ENCODE data around the gene TMEM125. TPM values are rescaled to one million over a fixed set of nuclear protein-coding genes. Genes with fewer than 3 reads are reported as not detected.

TMEM125 gene
- total RNA-seq, 1 experiment from 2014 or later = 21.5 TPM

DNA sequence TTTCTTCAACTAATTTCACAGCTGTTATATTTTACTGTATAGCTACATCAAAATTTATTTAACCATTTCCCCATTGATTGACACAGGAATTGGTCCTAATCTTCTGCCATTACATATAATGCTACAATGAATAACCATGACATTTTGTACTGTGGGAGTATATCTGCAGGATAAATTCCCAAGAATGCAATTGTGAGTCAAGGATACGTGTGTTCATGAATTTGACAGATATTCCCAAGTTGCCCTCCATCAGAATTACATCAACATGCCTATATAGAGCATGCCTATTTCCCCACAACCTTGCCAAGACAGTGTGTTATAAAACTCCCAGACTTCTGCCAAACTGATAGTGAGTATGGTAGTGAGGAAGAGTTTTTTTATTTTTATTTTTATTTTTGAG is 28.3 kb downstream of the TMEM125 start (continued):
- TF ChIP-seq, protein P1, sequence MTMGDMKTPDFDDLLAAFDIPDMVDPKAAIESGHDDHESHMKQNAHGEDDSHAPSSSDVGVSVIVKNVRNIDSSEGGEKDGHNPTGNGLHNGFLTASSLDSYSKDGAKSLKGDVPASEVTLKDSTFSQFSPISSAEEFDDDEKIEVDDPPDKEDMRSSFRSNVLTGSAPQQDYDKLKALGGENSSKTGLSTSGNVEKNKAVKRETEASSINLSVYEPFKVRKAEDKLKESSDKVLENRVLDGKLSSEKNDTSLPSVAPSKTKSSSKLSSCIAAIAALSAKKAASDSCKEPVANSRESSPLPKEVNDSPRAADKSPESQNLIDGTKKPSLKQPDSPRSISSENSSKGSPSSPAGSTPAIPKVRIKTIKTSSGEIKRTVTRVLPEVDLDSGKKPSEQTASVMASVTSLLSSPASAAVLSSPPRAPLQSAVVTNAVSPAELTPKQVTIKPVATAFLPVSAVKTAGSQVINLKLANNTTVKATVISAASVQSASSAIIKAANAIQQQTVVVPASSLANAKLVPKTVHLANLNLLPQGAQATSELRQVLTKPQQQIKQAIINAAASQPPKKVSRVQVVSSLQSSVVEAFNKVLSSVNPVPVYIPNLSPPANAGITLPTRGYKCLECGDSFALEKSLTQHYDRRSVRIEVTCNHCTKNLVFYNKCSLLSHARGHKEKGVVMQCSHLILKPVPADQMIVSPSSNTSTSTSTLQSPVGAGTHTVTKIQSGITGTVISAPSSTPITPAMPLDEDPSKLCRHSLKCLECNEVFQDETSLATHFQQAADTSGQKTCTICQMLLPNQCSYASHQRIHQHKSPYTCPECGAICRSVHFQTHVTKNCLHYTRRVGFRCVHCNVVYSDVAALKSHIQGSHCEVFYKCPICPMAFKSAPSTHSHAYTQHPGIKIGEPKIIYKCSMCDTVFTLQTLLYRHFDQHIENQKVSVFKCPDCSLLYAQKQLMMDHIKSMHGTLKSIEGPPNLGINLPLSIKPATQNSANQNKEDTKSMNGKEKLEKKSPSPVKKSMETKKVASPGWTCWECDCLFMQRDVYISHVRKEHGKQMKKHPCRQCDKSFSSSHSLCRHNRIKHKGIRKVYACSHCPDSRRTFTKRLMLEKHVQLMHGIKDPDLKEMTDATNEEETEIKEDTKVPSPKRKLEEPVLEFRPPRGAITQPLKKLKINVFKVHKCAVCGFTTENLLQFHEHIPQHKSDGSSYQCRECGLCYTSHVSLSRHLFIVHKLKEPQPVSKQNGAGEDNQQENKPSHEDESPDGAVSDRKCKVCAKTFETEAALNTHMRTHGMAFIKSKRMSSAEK (CRISPR knock-in tag; IDR thresholded peaks at IDR 0.05; ENCODE audit: borderline replicate concordance) = no peak
- TF ChIP-seq, protein P2, sequence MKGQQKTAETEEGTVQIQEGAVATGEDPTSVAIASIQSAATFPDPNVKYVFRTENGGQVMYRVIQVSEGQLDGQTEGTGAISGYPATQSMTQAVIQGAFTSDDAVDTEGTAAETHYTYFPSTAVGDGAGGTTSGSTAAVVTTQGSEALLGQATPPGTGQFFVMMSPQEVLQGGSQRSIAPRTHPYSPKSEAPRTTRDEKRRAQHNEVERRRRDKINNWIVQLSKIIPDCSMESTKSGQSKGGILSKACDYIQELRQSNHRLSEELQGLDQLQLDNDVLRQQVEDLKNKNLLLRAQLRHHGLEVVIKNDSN (CRISPR knock-in tag; IDR thresholded peaks at IDR 0.05) = no peak
- TF ChIP-seq, protein P3, sequence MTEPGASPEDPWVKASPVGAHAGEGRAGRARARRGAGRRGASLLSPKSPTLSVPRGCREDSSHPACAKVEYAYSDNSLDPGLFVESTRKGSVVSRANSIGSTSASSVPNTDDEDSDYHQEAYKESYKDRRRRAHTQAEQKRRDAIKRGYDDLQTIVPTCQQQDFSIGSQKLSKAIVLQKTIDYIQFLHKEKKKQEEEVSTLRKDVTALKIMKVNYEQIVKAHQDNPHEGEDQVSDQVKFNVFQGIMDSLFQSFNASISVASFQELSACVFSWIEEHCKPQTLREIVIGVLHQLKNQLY (CRISPR knock-in tag; IDR thresholded peaks at IDR 0.05) = no peak
- TF ChIP-seq TP53 (CRISPR knock-in tag; IDR thresholded peaks at IDR 0.05) (no peak), MXD4 (CRISPR knock-in tag; IDR thresholded peaks at IDR 0.05; ENCODE audit: borderline replicate concordance) (no peak), FOXJ3 (CRISPR knock-in tag; IDR thresholded peaks at IDR 0.05; ENCODE audit: borderline replicate concordance) (no peak)
- TF ChIP-seq, protein P4, sequence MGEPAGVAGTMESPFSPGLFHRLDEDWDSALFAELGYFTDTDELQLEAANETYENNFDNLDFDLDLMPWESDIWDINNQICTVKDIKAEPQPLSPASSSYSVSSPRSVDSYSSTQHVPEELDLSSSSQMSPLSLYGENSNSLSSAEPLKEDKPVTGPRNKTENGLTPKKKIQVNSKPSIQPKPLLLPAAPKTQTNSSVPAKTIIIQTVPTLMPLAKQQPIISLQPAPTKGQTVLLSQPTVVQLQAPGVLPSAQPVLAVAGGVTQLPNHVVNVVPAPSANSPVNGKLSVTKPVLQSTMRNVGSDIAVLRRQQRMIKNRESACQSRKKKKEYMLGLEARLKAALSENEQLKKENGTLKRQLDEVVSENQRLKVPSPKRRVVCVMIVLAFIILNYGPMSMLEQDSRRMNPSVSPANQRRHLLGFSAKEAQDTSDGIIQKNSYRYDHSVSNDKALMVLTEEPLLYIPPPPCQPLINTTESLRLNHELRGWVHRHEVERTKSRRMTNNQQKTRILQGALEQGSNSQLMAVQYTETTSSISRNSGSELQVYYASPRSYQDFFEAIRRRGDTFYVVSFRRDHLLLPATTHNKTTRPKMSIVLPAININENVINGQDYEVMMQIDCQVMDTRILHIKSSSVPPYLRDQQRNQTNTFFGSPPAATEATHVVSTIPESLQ (CRISPR knock-in tag; IDR thresholded peaks at IDR 0.05) = no peak

DNA sequence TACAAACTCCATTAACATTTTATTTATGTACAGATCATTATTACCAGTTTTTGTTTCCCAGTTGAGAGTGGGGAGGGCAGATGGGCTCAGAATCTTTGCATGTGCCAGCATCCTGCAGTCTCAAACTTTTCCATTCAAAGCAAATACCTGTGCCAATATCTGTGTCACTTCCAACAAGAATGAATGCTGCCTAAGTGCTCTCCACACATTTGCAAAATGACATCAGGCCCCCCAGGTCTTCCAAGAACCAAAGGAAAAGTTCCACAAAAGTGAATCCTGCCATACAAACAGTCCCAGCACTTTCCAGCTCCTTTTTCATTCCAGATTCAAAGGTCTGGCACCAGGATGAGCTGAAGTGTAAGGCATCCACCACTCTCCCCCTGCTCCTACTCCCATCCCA is 29.3 kb downstream of the TMEM125 start:
- POLR2A ChIA-PET = no interaction called here

More for the DNA sequence above, 29.3 kb downstream of the TMEM125 start:
- Mint-ChIP-seq H3K4me3 (no peak overlapping the region), H3K36me3 (no peaks in the 10 kb centered on the region), H3K9me3 (no peaks in the 10 kb centered on the region), H3K27me3 (ENCODE audit: low read depth) (no peaks in the 10 kb centered on the region), H3K4me1 (peaks cover 42% of the 10 kb centered on the region), H3K27ac (no peak overlapping the region)
- CTCF ChIA-PET = interaction anchor here (1.0 to 3.5 kb wide), 4 partner anchors 11 to 115 kb away, joined by 3 to 21 read pairs (median 4); partner anchors contain the start of gene C1orf210
- no peak for TF ChIP-seq ZNF121 (CRISPR knock-in tag; IDR thresholded peaks at IDR 0.05)
- no peak for TF ChIP-seq JAZF1 (CRISPR knock-in tag; IDR thresholded peaks at IDR 0.05)
- TF ChIP-seq, protein P5, sequence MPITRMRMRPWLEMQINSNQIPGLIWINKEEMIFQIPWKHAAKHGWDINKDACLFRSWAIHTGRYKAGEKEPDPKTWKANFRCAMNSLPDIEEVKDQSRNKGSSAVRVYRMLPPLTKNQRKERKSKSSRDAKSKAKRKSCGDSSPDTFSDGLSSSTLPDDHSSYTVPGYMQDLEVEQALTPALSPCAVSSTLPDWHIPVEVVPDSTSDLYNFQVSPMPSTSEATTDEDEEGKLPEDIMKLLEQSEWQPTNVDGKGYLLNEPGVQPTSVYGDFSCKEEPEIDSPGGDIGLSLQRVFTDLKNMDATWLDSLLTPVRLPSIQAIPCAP (CRISPR knock-in tag; IDR thresholded peaks at IDR 0.05) = no peak
- TF ChIP-seq, protein P6, sequence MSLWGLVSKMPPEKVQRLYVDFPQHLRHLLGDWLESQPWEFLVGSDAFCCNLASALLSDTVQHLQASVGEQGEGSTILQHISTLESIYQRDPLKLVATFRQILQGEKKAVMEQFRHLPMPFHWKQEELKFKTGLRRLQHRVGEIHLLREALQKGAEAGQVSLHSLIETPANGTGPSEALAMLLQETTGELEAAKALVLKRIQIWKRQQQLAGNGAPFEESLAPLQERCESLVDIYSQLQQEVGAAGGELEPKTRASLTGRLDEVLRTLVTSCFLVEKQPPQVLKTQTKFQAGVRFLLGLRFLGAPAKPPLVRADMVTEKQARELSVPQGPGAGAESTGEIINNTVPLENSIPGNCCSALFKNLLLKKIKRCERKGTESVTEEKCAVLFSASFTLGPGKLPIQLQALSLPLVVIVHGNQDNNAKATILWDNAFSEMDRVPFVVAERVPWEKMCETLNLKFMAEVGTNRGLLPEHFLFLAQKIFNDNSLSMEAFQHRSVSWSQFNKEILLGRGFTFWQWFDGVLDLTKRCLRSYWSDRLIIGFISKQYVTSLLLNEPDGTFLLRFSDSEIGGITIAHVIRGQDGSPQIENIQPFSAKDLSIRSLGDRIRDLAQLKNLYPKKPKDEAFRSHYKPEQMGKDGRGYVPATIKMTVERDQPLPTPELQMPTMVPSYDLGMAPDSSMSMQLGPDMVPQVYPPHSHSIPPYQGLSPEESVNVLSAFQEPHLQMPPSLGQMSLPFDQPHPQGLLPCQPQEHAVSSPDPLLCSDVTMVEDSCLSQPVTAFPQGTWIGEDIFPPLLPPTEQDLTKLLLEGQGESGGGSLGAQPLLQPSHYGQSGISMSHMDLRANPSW (CRISPR knock-in tag; conservative IDR thresholded peaks at IDR 0.05; ENCODE audit: low read depth) = no peak
- TF ChIP-seq, protein P2 (CRISPR knock-in tag; IDR thresholded peaks at IDR 0.05) = no peak
- TF ChIP-seq, protein P7, sequence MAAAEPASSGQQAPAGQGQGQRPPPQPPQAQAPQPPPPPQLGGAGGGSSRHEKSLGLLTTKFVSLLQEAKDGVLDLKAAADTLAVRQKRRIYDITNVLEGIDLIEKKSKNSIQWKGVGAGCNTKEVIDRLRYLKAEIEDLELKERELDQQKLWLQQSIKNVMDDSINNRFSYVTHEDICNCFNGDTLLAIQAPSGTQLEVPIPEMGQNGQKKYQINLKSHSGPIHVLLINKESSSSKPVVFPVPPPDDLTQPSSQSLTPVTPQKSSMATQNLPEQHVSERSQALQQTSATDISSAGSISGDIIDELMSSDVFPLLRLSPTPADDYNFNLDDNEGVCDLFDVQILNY (CRISPR knock-in tag; IDR thresholded peaks at IDR 0.05) = no peak
- TF ChIP-seq, protein P8, sequence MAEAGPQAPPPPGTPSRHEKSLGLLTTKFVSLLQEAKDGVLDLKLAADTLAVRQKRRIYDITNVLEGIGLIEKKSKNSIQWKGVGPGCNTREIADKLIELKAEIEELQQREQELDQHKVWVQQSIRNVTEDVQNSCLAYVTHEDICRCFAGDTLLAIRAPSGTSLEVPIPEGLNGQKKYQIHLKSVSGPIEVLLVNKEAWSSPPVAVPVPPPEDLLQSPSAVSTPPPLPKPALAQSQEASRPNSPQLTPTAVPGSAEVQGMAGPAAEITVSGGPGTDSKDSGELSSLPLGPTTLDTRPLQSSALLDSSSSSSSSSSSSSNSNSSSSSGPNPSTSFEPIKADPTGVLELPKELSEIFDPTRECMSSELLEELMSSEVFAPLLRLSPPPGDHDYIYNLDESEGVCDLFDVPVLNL (CRISPR knock-in tag; IDR thresholded peaks at IDR 0.05; ENCODE audit: borderline replicate concordance, low read depth) = no peak
- TF ChIP-seq FOXJ3 (CRISPR knock-in tag; IDR thresholded peaks at IDR 0.05; ENCODE audit: borderline replicate concordance) = no peak
- DNase-seq (ENCODE audit: low spot score) (no peak), ATAC-seq (no peak)

All from WTC11 (cell line).